GM23338 (cell line): ENCODE results near the gene RXRG.

Experiments
- EZH2 ChIP-seq: fragments of 200-600 bp; sonication (generic); IDR thresholded peaks from one replicate; pipeline ENCODE4 v1.8.0; 2017; ENCODE audit warnings: antibody characterized with exemption, mild to moderate bottlenecking, low read depth; ENCODE audit not compliant: unreplicated experiment
- EZH2phosphoT487 ChIP-seq: fragments of 200-600 bp; sonication (generic); IDR thresholded peaks from one replicate; pipeline ENCODE4 v1.8.1; 2018; ENCODE audit warnings: antibody characterized with exemption; ENCODE audit not compliant: unreplicated experiment
- JUNB ChIP-seq: IDR thresholded peaks from one replicate; pipeline ENCODE4 v1.6.1; 2016; ENCODE audit warnings: antibody characterized with exemption; ENCODE audit not compliant: unreplicated experiment
- POLR2AphosphoS5 ChIP-seq: IDR thresholded peaks from 2 replicates; pipeline ENCODE4 v1.6.1; 2016; ENCODE audit warnings: antibody characterized with exemption, low read depth
- REST ChIP-seq: IDR thresholded peaks from one replicate; pipeline ENCODE4 v1.6.1; 2018; ENCODE audit warnings: antibody characterized with exemption; ENCODE audit not compliant: unreplicated experiment
- TF ChIP-seq, protein P1 (sequence below), 2 experiments: fragments of 200-600 bp in 1 of 2; sonication (generic) in 1 of 2; conservative IDR thresholded peaks; 2 replicates each; pipeline versions ENCODE4 v1.5.1 to v1.6.1; 2016 to 2017; ENCODE audit warnings: antibody characterized with exemption in 2 of 2, low read depth in 2 of 2, mild to moderate bottlenecking in 2 of 2, moderate library complexity in 1 of 2
- TF ChIP-seq, protein P2 (sequence below): IDR thresholded peaks from 2 replicates; pipeline ENCODE4 v1.6.1; 2016; ENCODE audit warnings: antibody characterized with exemption

GRCh38 chr1:165442053-165442452 lies 2.9 kb downstream of the RXRG start:
- TF ChIP-seq EZH2phosphoT487 (no peak), JUNB (no peak), REST (no peak), EZH2 (no peak), POLR2AphosphoS5 (no peak)
- TF ChIP-seq, protein P1, sequence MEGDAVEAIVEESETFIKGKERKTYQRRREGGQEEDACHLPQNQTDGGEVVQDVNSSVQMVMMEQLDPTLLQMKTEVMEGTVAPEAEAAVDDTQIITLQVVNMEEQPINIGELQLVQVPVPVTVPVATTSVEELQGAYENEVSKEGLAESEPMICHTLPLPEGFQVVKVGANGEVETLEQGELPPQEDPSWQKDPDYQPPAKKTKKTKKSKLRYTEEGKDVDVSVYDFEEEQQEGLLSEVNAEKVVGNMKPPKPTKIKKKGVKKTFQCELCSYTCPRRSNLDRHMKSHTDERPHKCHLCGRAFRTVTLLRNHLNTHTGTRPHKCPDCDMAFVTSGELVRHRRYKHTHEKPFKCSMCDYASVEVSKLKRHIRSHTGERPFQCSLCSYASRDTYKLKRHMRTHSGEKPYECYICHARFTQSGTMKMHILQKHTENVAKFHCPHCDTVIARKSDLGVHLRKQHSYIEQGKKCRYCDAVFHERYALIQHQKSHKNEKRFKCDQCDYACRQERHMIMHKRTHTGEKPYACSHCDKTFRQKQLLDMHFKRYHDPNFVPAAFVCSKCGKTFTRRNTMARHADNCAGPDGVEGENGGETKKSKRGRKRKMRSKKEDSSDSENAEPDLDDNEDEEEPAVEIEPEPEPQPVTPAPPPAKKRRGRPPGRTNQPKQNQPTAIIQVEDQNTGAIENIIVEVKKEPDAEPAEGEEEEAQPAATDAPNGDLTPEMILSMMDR (conservative IDR thresholded peaks at IDR 0.05; ENCODE audit: low read depth in 2 of 2): no peak
- TF ChIP-seq, protein P2, sequence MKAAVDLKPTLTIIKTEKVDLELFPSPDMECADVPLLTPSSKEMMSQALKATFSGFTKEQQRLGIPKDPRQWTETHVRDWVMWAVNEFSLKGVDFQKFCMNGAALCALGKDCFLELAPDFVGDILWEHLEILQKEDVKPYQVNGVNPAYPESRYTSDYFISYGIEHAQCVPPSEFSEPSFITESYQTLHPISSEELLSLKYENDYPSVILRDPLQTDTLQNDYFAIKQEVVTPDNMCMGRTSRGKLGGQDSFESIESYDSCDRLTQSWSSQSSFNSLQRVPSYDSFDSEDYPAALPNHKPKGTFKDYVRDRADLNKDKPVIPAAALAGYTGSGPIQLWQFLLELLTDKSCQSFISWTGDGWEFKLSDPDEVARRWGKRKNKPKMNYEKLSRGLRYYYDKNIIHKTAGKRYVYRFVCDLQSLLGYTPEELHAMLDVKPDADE: no peak
